ENCODE measurements around the gene PPP1R10. TPM values are rescaled to one million over a fixed set of nuclear protein-coding genes. Genes with fewer than 3 reads are reported as not detected.

The PPP1R10 gene
- total and polyA plus RNA-seq, 10 donors, result 13.5 to 86.2 (median 67.2) TPM

DNA sequence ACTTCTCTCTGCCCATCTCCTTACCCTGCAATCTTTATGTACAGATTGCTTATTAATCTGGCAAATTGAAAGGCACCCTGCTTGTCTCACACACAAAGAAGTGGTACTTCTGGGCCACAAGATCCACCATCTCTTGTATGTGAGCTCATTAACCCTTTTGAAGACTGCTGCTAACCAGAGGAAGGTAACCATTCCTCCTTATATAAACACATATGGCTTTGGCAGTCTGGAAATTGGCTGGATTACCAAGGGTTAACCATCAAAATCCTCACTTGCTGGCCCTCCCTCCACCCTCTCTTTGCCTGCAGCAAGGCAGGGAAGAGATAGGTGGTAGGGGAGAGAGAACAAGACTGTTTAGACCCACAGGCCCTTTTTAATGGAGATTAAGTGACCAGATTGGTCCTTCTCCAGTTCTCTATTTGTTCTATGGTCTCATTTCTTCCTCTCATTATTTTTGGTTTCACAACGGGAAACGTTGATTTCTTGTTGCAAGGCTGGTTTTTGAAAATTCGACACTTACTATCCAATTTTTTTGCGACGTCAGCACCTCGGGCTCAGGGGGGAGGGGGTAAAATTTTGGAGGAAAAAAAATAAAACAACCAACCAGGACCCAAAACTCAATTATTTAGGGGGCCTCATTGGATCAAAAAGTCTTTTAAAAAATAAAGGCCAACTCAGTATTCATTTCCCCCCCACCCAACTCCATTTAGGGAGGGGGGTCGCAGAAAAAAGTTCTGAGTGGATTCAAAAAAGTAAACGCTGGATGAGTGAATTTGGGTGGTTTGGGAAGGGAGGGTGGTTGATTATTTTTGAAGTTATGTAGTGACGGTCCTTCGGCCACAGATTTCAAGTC is 859 bp downstream of the PPP1R10 start:
- TF ChIP-seq POLR2A (IDR thresholded peaks at IDR 0.05) (no peak), POLR2AphosphoS5 (IDR thresholded peaks at IDR 0.05) (peak in 1 of 3 donors; percentile 72)
- peaks cover 34 to 67% (median 54%) of the 10 kb centered on the region in 6 donors for H3K4me1 ChIP-seq
- no peak for DNase-seq

GRCh38 chr6:30615219-30615957 is 1.7 kb downstream of the PPP1R10 start:
- DNase-seq, result no peak
- no peaks in the 10 kb centered on the region for H3K27me3 ChIP-seq (replicated peaks in 1 of 7)
- TF ChIP-seq POLR2A (IDR thresholded peaks at IDR 0.05) (no peak), POLR2AphosphoS5 (IDR thresholded peaks at IDR 0.05) (no peak)
- TF ChIP-seq, protein P1, sequence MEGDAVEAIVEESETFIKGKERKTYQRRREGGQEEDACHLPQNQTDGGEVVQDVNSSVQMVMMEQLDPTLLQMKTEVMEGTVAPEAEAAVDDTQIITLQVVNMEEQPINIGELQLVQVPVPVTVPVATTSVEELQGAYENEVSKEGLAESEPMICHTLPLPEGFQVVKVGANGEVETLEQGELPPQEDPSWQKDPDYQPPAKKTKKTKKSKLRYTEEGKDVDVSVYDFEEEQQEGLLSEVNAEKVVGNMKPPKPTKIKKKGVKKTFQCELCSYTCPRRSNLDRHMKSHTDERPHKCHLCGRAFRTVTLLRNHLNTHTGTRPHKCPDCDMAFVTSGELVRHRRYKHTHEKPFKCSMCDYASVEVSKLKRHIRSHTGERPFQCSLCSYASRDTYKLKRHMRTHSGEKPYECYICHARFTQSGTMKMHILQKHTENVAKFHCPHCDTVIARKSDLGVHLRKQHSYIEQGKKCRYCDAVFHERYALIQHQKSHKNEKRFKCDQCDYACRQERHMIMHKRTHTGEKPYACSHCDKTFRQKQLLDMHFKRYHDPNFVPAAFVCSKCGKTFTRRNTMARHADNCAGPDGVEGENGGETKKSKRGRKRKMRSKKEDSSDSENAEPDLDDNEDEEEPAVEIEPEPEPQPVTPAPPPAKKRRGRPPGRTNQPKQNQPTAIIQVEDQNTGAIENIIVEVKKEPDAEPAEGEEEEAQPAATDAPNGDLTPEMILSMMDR (IDR thresholded peaks at IDR 0.05 in 8 of 11, conservative IDR thresholded peaks at IDR 0.05 in 3 of 11), result no peak
- WGBS, 5 donors, result 0 to 1% (median 0%) methylated on average over 10 of the region's 10 CpGs
- H3K9me3 ChIP-seq, result no peaks in the 10 kb centered on the region
- intact Hi-C loops (cut with DNase I; ENCODE audit: low total_unique reads), result loop anchor here (10.0 kb wide), 1 partner anchor 109 kb away; the partner anchor contains the start of gene TUBB
- peaks cover 34 to 68% (median 61%) of the 10 kb centered on the region in 6 donors for H3K4me1 ChIP-seq
- H3K36me3 ChIP-seq, result peaks cover 2 to 44% (median 21%) of the 10 kb centered on the region in 6 donors
- peak overlapping the region; percentile 93 to 98 (median 96) for H3K27ac ChIP-seq
- H3K4me3 ChIP-seq, result peak overlapping the region; percentile 70 to 98 (median 85)

More for the DNA sequence above, 859 bp downstream of the PPP1R10 start:
- Histone ChIP-seq H3K9me3 (no peaks in the 10 kb centered on the region), H3K27ac (peak overlapping the region; percentile 93 to 98 (median 96)), H3K36me3 (peaks cover 2 to 47% (median 28%) of the 10 kb centered on the region in 6 donors), H3K27me3 (replicated peaks in 1 of 7) (no peaks in the 10 kb centered on the region), H3K4me3 (peak overlapping the region; percentile 70 to 98 (median 85))
- intact Hi-C loops (cut with DNase I; ENCODE audit: low total_unique reads), result loop anchor here (10.0 kb wide), 1 partner anchor 109 kb away; the partner anchor contains the start of gene TUBB
- 0 to 1% (median 0%) methylated on average over 10 of the region's 10 CpGs for WGBS, 5 donors

- Histone ChIP-seq H3K4me1 (peaks cover 34 to 68% (median 67%) of the 10 kb centered on the region in 6 donors), H3K27ac (peak overlapping the region; percentile 93 to 98 (median 96)), H3K4me3 (peak overlapping the region; percentile 70 to 98 (median 85)), H3K9me3 (no peaks in the 10 kb centered on the region), H3K36me3 (peaks cover 2 to 41% (median 15%) of the 10 kb centered on the region in 6 donors), H3K27me3 (replicated peaks in 1 of 7) (no peaks in the 10 kb centered on the region)
- WGBS, 5 donors, result 0 to 1% (median 0%) methylated on average over 6 of the region's 6 CpGs
- peak; percentile 90 for DNase-seq
- TF ChIP-seq POLR2A (IDR thresholded peaks at IDR 0.05) (peak in 2 of 3 donors; percentile 23 to 62), POLR2AphosphoS5 (IDR thresholded peaks at IDR 0.05) (peak in 2 of 3 donors; percentile 23 to 93)
- TF ChIP-seq, protein P1 (IDR thresholded peaks at IDR 0.05 in 8 of 11, conservative IDR thresholded peaks at IDR 0.05 in 3 of 11), result no peak
- intact Hi-C loops (cut with DNase I; ENCODE audit: low total_unique reads), result loop anchor here (10.0 kb wide), 1 partner anchor 110 kb away; the partner anchor contains the start of gene TUBB
Observed at GRCh38 chr6:30614843-30615218, 2.2 kb downstream of the PPP1R10 start.

DNA sequence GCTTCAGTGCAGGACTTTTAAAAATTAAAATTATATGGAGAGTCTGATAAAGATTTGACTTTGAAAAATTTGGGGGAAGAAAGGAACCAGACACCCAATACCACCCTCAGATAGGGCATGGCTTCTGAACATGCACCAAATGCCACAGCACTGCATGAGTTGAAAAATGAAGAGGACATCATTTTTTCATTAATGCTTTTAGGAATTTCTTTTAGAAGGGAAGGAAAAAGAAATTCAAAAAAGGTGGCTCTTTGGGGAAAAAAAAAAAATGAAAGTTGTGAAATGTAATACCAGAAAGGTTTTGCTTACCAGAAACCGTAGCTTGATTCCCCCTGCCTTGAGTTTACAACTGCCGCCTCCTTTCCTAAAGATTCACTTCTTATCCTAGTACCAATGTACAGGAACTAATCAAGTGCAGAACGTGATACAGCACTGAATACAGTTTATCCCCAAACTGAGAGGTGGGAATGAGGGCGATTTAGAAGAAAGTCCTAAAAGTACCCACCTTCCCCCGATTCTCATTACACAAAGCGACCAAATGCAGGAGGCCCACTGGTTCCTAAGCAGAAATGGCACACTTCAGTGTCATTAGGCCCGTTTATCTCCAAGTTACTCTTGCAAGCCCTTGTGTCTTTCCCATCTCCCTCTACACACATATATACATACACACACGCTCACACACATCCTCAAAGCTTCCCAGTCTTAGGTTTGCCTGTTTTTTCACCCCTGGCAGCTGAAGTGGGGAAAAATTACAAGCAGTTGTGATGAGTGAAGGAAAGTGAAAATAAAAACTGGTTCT is 2.8 kb downstream of the PPP1R10 start:
- Histone ChIP-seq H3K36me3 (peaks cover 2 to 41% (median 14%) of the 10 kb centered on the region in 6 donors), H3K9me3 (no peaks in the 10 kb centered on the region), H3K27ac (peak overlapping the region; percentile 93 to 98 (median 96)), H3K4me3 (peak overlapping the region; percentile 70 to 98 (median 85)), H3K27me3 (replicated peaks in 1 of 7) (no peaks in the 10 kb centered on the region), H3K4me1 (peaks cover 33 to 68% (median 65%) of the 10 kb centered on the region in 6 donors)
- intact Hi-C loops (cut with DNase I; ENCODE audit: low total_unique reads), result loop anchor here (10.0 kb wide), 1 partner anchor 111 kb away; the partner anchor contains the start of gene TUBB
- DNase-seq, result no peak
- TF ChIP-seq POLR2A (IDR thresholded peaks at IDR 0.05), result peak in 1 of 3 donors; percentile 25
- TF ChIP-seq POLR2AphosphoS5 (IDR thresholded peaks at IDR 0.05), result peak in 1 of 3 donors; percentile 61
- TF ChIP-seq, protein P1 (IDR thresholded peaks at IDR 0.05 in 8 of 11, conservative IDR thresholded peaks at IDR 0.05 in 3 of 11), result no peak
- WGBS, 5 donors, result 20 to 33% (median 28%) methylated on average over 8 of the region's 8 CpGs
